ENCODE measurements around the gene AREG. TPM values are rescaled to one million over a fixed set of nuclear protein-coding genes. Genes with fewer than 3 reads are reported as not detected.

Gene AREG
- total RNA-seq, 2 donors from 2014 or later, result 0.38 to 0.95 TPM

- Mint-ChIP-seq H3K4me3 (no peak overlapping the region), H3K27ac (no peak overlapping the region), H3K4me1 (ENCODE audit: low read depth in 2 of 2) (no peaks in the 10 kb centered on the region), H3K27me3 (peaks cover 14% of the 10 kb centered on the region in 2 donors), H3K9me3 (peaks cover 3% of the 10 kb centered on the region), H3K36me3 (peaks cover 8% of the 10 kb centered on the region)
- ATAC-seq (no peak), DNase-seq (ENCODE audit: low spot score) (no peak)
Observed at GRCh38 chr4:74456849-74457395, 12.0 kb downstream of the AREG start.

GRCh38 chr4:74460833-74461232 is 15.9 kb downstream of the AREG start:
- no peak for DNase-seq (ENCODE audit: low spot score)
- Mint-ChIP-seq H3K27me3 (peaks cover 19 to 23% of the 10 kb centered on the region in 2 donors), H3K4me1 (ENCODE audit: low read depth in 2 of 2) (no peaks in the 10 kb centered on the region), H3K36me3 (peaks cover 8% of the 10 kb centered on the region), H3K27ac (no peak overlapping the region), H3K9me3 (peaks cover 3% of the 10 kb centered on the region), H3K4me3 (no peak overlapping the region)
- ATAC-seq, result no peak

GRCh38 chr4:74463123-74463522 is 18.2 kb downstream of the AREG start:
- H3K36me3 Mint-ChIP-seq, result peaks cover 8% of the 10 kb centered on the region
- H3K27ac Mint-ChIP-seq, result no peak overlapping the region
- no peak for ATAC-seq
- H3K27me3 Mint-ChIP-seq, result peaks cover 16 to 23% of the 10 kb centered on the region in 2 donors
- H3K9me3 Mint-ChIP-seq, result peaks cover 3% of the 10 kb centered on the region
- DNase-seq (ENCODE audit: low spot score), result no peak
- H3K4me1 Mint-ChIP-seq (ENCODE audit: low read depth in 2 of 2), result no peaks in the 10 kb centered on the region
- H3K4me3 Mint-ChIP-seq, result no peak overlapping the region

- DNase-seq (ENCODE audit: low spot score) (no peak), ATAC-seq (no peak)
- H3K4me3 Mint-ChIP-seq, result no peak overlapping the region
- H3K4me1 Mint-ChIP-seq (ENCODE audit: low read depth in 2 of 2), result no peaks in the 10 kb centered on the region
- peaks cover 2% of the 10 kb centered on the region for H3K9me3 Mint-ChIP-seq
- peaks cover 7% of the 10 kb centered on the region for H3K36me3 Mint-ChIP-seq
- H3K27me3 Mint-ChIP-seq, result peaks cover 11 to 17% of the 10 kb centered on the region in 2 donors
- no peak overlapping the region for H3K27ac Mint-ChIP-seq
Observed at GRCh38 chr4:74464291-74464690, 19.4 kb downstream of the AREG start.

- H3K4me1 Mint-ChIP-seq (ENCODE audit: low read depth in 2 of 2), result no peaks in the 10 kb centered on the region
- H3K36me3 Mint-ChIP-seq, result no peaks in the 10 kb centered on the region
- DNase-seq (ENCODE audit: low spot score), result no peak
- H3K27me3 Mint-ChIP-seq, result peaks cover 5 to 11% of the 10 kb centered on the region in 2 donors
- no peak overlapping the region for H3K4me3 Mint-ChIP-seq
- H3K9me3 Mint-ChIP-seq, result no peaks in the 10 kb centered on the region
- ATAC-seq, result no peak
- no peak overlapping the region for H3K27ac Mint-ChIP-seq
Observed at GRCh38 chr4:74466242-74466641, 21.3 kb downstream of the AREG start.

- no peak overlapping the region for H3K4me3 Mint-ChIP-seq
- no peak for DNase-seq (ENCODE audit: low spot score)
- no peaks in the 10 kb centered on the region for H3K4me1 Mint-ChIP-seq (ENCODE audit: low read depth in 2 of 2)
- H3K27ac Mint-ChIP-seq, result no peak overlapping the region
- no peak for ATAC-seq
- H3K9me3 Mint-ChIP-seq, result no peaks in the 10 kb centered on the region
- peaks cover 12 to 25% of the 10 kb centered on the region in 2 donors for H3K27me3 Mint-ChIP-seq
- no peaks in the 10 kb centered on the region for H3K36me3 Mint-ChIP-seq
Observed at GRCh38 chr4:74471264-74471663, 26.3 kb downstream of the AREG start.

- ATAC-seq (no peak), DNase-seq (ENCODE audit: low spot score) (no peak)
- H3K36me3 Mint-ChIP-seq, result no peaks in the 10 kb centered on the region
- H3K27me3 Mint-ChIP-seq, result peaks cover 15 to 25% of the 10 kb centered on the region in 2 donors
- H3K27ac Mint-ChIP-seq, result no peak overlapping the region
- H3K9me3 Mint-ChIP-seq, result no peaks in the 10 kb centered on the region
- no peaks in the 10 kb centered on the region for H3K4me1 Mint-ChIP-seq (ENCODE audit: low read depth in 2 of 2)
- no peak overlapping the region for H3K4me3 Mint-ChIP-seq
Observed at GRCh38 chr4:74473155-74473811, 28.3 kb downstream of the AREG start.

- DNase-seq (ENCODE audit: low spot score) (no peak), ATAC-seq (no peak)
- H3K4me3 Mint-ChIP-seq, result no peak overlapping the region
- H3K36me3 Mint-ChIP-seq, result no peaks in the 10 kb centered on the region
- H3K4me1 Mint-ChIP-seq (ENCODE audit: low read depth in 2 of 2), result no peaks in the 10 kb centered on the region
- H3K27me3 Mint-ChIP-seq, result peaks cover 15 to 27% of the 10 kb centered on the region in 2 donors
- H3K27ac Mint-ChIP-seq, result no peak overlapping the region
- H3K9me3 Mint-ChIP-seq, result no peaks in the 10 kb centered on the region
Observed at GRCh38 chr4:74474345-74475090, 29.6 kb downstream of the AREG start.

GRCh38 chr4:74475091-74475800 is 30.3 kb downstream of the AREG start:
- Mint-ChIP-seq H3K4me1 (ENCODE audit: low read depth in 2 of 2) (no peaks in the 10 kb centered on the region), H3K27ac (no peak overlapping the region), H3K27me3 (peaks cover 17 to 29% of the 10 kb centered on the region in 2 donors), H3K36me3 (no peaks in the 10 kb centered on the region), H3K9me3 (no peaks in the 10 kb centered on the region), H3K4me3 (no peak overlapping the region)
- ATAC-seq (no peak), DNase-seq (ENCODE audit: low spot score) (no peak)

GRCh38 chr4:74475946-74476345 is 31.0 kb downstream of the AREG start:
- no peaks in the 10 kb centered on the region for H3K36me3 Mint-ChIP-seq
- no peak overlapping the region for H3K4me3 Mint-ChIP-seq
- no peaks in the 10 kb centered on the region for H3K4me1 Mint-ChIP-seq (ENCODE audit: low read depth in 2 of 2)
- no peak for DNase-seq (ENCODE audit: low spot score)
- no peak for ATAC-seq
- no peaks in the 10 kb centered on the region for H3K9me3 Mint-ChIP-seq
- H3K27ac Mint-ChIP-seq, result no peak overlapping the region
- peaks cover 17 to 29% of the 10 kb centered on the region in 2 donors for H3K27me3 Mint-ChIP-seq

GRCh38 chr4:74479009-74479408 is 34.1 kb downstream of the AREG start:
- Mint-ChIP-seq H3K9me3 (no peaks in the 10 kb centered on the region), H3K27ac (no peak overlapping the region)

GRCh38 chr4:74480267-74480666 is 35.3 kb downstream of the AREG start:
- H3K4me3 Mint-ChIP-seq, result no peak overlapping the region
- H3K27ac Mint-ChIP-seq, result no peak overlapping the region
- peaks cover 5% of the 10 kb centered on the region in 2 donors for H3K27me3 Mint-ChIP-seq
- H3K36me3 Mint-ChIP-seq, result no peaks in the 10 kb centered on the region
- H3K9me3 Mint-ChIP-seq, result no peaks in the 10 kb centered on the region
- DNase-seq (ENCODE audit: low spot score) (no peak), ATAC-seq (no peak)
- no peaks in the 10 kb centered on the region for H3K4me1 Mint-ChIP-seq (ENCODE audit: low read depth in 2 of 2)

More at GRCh38 chr4:74479009-74479408, 34.1 kb downstream of the AREG start:
- Mint-ChIP-seq H3K27me3 (peaks cover 10 to 17% of the 10 kb centered on the region in 2 donors), H3K4me1 (ENCODE audit: low read depth in 2 of 2) (no peaks in the 10 kb centered on the region), H3K36me3 (no peaks in the 10 kb centered on the region), H3K4me3 (no peak overlapping the region)
- no peak for DNase-seq (ENCODE audit: low spot score)
- ATAC-seq, result peak in 1 of 2 donors; percentile 46

GRCh38 chr4:74481891-74482609 is 37.1 kb downstream of the AREG start:
- Mint-ChIP-seq H3K9me3 (no peaks in the 10 kb centered on the region), H3K27me3 (peaks cover 5% of the 10 kb centered on the region in 2 donors), H3K27ac (no peak overlapping the region), H3K4me1 (ENCODE audit: low read depth in 2 of 2) (no peaks in the 10 kb centered on the region), H3K4me3 (no peak overlapping the region), H3K36me3 (no peaks in the 10 kb centered on the region)
- no peak for ATAC-seq
- no peak for DNase-seq (ENCODE audit: low spot score)
